DMS153 (cell line): Measurements from ENCODE around the gene SWI5.
"Not testable (repeated sequence)": the region's sequence is repeated elsewhere in the genome, so short reads cannot be mapped to it uniquely, and the experiment has no call there.

ENCODE experiments used
- DNase-seq: peaks from one replicate; lab custom pipeline; 2025; lab: John Stamatoyannopoulos, UW

SWI5 gene

GRCh38 chr9:128276008-128276573, at the start of gene SWI5:
SWI5 (plus strand) TSS chr9:128276276.
- DNase-seq, result peak; percentile 97

GRCh38 chr9:128226412-128226801, 49.7 kb upstream of the SWI5 start:
- no peak for DNase-seq

DNA sequence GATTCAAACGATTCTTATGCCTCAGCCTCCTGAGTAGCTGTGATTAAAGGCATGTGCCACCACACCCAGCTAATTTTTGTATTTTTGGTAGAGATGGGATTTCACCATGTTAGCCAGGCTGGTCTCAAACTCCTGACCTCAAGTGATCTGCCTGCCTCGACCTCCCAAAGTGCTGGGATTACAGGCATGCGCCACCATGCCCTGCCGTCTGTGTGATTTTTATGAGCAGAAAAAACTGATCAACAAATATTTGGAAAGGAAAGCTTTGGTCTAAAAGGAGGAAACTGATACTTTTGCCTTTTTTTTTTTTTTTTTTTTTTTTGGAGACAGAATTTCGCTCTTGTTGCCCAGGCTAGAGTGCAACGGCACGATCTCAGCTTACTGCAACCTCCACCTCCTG, 45.2 kb upstream of the SWI5 start:
- DNase-seq, result not testable (repeated sequence)

DNA sequence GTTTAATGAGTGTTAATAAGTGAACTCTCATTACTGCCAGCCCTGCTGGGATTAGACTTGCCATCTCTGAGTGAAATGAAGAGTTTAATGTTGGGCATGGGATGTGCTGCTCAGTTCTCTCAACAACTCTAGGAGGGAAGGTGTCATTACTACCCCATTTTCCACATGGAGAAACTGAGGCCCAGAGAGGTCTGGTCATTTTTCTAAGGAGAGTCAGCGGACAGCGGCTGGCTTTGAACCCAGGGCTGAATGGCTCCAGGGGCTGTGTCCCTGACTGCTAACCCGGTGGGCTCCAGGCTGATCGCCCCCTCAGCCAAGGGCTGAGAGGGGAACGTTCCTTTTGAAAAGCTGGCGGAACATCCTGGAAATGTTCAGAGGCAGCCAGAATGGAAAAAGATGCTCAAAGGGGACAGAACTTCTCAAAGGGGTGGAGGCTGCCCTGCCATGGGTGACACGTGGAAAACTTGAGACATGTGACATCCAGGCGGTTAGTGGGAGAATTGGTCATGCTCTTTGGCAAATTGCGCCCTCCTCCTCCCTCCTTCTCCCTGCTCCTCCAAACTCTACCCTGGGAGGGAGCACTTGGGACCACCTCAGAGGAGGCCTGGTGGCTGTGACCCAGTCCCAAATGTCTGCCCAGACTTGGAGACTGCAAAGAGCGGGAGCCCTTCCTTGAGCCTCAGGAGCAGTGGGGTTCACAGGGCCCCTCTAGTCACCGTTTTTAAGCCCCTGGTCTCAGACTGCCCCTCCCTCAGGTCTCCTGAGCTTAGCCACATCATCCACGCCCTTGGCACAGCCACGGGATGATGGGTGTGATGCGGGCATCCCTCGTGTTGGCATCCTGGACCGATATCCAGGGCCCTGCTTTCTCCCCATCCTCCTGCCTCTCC, 44.2 kb upstream of the SWI5 start:
- no peak for DNase-seq

DNA sequence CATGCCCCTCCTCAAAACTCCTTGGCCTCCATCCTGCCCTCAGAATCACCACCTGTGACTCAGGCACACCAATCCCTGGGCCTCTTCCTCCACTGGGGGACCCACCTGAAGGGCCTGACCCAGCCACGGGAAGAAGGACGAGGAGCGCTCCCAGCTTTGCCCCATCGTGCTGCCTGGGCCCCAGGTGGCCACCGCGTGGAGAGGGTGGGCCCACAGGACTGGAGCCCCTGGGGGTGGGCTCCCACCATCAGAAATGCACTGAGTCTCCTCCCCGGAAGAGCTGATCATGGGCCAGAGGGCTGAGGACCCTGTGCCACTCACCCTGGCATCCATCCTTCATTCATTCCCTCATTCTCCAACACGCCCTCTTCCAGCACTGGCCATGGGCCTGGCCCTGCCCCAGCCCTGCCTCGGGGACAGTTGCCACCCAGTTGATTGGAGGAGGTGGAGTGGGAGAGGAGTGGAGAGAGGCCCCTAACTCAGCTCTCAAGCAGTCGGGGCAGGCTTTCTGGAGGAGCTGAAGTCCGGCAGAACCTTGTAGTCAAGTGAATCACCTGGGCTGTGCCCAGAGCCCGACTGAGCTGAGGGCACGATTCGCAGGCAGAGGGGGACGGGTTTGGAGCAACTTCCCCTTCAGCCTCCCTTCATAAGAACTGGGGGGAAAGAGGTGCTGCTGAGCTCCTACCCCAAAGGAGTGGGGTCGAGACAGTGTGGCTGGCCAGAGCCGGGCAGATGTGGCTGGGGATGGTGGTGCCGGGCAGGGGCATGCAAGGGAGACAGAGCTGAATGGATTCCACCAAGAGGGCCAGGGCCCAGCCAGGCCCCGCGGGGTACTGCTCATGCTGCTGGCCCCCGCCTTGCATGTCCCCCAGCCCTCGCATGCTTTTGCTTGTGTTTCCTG, 43.3 kb upstream of the SWI5 start:
- no peak for DNase-seq

GRCh38 chr9:128233817-128234406, 42.2 kb upstream of the SWI5 start:
- DNase-seq, result no peak

GRCh38 chr9:128242124-128242523, 34.0 kb upstream of the SWI5 start:
- no peak for DNase-seq

DNA sequence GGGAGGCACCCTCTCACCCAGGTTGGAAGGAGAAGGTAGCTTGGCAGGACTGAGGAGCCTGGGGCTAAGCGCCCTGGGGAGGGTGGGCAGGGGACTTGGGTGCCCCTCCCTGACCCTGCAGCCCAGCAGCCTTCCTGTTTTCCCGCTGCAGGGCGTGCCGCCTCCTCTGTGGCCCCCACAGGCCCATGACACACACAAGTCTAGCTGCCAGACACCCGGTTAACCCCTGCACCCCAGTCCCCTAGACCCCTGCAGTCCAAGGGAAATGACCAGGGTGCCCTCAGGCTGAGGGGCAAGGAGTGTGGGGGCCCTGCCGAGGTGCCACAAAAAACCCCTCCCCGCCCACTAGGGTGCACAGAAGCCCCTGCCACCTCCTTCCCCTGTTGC, 33.3 kb upstream of the SWI5 start:
- no peak for DNase-seq

DNA sequence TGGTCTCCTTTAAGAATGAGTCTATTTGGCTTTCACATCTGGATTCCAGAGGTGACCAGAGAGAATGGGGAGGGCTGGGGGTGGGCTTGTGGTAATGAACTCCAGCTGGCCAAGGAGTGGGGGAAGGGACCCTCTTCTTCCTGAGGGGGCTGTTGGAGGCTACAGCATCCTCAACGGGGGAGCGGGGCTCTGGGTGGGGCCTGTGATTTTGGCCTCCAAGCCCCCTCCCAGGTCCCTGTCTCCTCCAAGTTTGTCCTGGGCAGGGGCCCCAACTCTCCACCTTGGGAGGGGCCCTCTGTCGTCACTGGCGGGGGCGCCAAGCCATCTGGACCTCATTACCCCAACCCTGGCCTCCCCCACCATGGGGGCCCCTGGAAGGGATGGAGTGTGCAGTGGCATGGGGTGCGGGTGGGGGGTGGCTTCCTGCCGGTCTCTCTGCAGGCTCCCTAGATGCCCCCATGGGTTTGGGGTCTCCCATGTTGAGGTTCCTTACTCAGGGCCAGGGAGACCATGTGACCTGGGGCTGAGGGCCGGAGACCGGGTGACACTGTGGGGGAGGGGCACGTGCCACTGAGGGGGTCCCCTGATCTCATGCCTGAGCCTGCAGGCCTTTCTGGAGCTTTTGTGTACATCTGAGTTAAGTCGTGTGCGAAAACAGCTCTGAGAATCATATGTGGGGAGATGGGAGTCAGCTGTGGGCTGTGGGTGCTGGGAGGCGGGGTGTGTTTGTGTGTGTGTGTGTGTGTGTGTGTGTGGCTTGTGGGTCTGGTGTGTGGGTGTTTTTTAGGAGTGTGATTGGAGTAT, 32.7 kb upstream of the SWI5 start:
- DNase-seq, result no peak

DNA sequence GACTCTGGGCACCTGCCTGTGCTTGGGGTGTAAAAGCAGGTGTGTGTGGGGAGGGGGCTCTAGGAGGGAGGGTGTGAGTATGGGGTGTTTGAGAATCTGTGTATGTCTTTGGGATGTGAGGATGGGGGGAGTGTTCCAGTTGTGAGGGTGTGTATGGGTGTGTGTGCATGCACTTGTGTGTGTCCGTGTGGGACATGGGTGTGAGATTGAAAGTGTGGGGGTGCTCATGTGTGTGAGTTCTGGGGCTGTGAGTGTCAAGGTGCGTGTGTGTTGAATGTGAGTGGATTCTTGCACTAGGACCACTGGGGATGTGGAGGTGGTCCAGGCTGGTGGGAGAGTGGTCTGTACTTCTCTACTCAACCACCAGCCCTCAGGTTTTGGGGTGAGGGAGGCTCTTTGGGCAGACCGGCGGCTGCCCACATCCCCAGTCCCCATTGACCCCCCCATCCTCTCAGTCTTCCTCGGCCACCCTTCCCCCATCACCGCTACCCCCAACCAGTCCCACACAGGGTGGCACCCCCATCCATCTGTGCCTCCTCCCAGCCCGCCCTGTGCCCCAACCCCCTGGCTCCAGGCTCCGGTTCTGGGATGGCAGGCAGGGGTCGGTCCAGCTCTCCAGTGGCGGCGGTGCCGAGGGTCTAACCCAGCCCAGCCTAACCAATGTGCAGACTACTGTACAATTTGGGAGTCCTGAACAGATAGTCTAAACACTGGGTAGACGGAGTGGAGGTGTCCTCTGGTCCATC, 31.8 kb upstream of the SWI5 start:
- DNase-seq, result no peak

- no peak for DNase-seq
These were observed 31.2 kb upstream of the SWI5 start for GRCh38 chr9:128244837-128245231.

DNA sequence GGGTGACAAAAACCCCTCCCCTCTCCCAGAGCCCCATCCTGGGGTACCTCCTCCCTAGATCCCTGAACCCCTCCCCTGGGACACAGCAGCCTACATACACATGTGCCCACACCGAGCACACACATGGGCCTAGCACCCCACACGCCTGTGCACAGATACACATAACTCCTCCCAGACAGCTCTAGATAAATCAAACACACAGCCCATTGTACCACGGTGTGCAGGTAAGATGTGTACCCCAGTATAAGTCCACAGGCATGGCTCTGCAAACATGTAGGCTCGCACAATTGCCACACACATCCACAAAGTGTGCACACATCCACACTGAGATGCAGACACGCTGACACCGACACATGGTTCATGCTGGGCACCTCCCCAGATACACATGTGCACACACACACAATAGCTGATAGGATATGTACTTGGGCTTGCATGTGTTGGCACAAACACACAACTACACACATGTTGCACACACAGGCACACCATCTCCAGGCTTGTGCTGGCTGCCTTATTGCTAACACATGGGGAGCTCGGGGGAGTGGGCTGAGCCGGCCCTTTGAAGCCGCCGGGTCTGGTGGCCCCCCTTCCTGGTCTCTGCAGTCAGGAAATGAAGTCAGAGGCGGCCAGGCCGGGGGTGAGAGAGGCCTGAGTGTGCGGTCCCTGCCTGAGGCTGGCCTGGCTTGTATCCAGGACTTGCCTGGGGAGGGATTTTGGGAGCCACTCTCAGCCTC, 30.5 kb upstream of the SWI5 start:
- DNase-seq, result no peak

- DNase-seq, result no peak
These were observed 29.6 kb upstream of the SWI5 start for GRCh38 chr9:128246471-128246870.

- no peak for DNase-seq
These were observed 28.8 kb upstream of the SWI5 start for GRCh38 chr9:128247226-128247803.

DNA sequence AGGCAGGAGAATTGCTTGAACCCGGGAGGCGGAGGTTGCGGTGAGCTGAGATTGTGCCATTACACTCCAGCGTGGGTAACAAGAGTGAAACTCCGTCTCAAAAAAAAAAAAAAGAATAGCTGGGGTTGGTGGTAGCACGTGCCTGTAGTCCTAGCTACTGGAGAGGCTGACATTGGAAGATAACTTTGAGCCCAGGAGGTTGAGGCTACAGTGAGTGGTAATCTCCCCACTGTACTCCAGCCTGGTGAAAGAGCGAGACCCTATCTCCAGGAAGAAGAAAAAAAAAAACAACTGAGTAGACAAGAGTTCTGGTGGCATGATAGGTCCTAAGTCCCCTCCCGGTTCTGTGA, 26.5 kb upstream of the SWI5 start:
- no peak for DNase-seq

DNA sequence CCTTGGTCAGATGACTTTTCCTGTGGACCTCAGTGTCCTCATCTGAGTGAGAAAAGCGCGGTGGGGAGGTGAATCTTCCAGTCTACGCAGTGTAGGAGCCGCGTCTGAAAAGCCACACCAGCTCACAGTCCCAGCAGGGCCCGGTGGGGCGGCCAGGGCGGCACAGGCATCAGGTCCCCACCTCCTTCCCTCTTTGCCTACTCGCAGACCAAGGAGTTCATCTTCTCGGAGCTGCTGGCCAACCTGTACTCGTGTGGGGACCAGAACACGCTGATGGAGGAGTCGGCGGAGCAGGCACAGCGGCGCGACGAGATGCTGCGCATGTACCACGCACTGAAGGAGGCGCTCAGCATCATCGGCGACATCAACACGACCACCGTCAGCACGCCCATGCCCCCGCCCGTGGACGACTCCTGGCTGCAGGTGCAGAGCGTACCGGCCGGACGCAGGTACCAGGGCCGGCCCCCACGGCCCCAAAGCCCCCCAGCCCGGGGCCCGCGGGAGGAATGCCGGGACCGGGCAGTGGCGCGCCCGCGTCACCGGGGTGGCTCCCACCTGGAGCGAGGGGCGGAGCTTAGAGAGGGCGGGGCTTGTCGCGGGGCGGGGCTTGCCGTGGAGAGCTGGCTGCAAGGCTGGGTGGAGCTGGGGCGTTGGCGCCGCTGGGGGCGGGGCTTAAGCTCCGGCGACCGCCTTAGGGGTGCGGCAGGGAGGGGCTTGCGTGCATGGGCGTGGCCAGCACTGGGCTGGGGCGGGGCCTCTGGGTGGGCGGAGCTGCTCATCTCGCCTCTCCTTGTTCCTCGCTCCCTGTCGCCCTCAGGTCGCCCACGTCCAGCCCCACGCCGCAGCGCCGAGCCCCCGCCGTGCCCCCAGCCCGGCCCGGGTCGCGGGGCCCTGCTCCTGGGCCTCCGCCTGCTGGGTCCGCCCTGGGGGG, 25.9 kb upstream of the SWI5 start:
- DNase-seq, result peak; percentile 78

DNA sequence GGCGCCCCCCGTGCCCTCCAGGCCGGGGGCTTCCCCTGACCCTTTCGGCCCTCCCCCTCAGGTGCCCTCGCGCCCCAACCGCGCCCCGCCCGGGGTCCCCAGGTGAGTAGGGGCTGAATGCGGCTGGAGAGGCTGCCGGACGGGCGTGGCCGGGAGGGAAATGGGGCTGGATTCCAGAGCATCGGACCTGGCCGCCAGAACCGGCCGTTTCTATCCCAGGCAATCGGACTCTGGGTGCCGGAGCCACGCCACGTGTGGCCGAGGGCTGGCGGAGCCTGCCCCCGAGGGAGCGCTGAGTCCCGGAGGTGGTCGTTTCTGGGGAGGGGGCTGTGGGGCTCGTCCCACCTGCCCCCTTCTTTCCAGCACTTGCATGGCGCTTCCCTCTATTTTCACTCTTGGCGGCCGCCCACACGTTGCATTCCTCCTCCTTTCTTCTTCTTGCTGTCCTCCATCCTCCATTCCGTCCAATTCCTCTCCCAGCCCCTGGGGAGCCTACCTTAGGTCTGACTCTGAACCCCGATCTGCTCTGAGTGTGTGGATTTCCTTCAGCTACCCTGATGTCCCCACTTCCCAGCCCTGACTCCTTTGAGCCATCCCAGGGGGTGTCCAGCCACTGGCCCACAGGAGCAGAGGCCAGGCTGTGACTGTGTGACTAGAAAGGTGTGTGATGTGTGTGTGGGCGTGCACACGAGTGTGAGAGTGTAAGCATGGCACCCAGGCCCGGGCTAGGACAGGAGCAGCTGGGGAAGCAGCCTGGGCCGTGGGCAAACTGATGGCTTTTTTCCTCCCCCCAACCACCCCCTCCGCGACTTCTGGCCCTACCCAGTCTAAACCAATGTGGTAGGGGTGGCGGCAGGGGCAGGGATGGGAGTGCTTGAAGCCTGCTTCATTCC, 25.0 kb upstream of the SWI5 start:
- no peak for DNase-seq

- DNase-seq, result no peak
These were observed 24.4 kb upstream of the SWI5 start for GRCh38 chr9:128251732-128252100.
